Fibroblast of peridontal ligament (primary cell): ENCODE results near the gene ABITRAM.
"Not testable (repeated sequence)": the region's sequence is repeated elsewhere in the genome, so short reads cannot be mapped to it uniquely, and the experiment has no call there.

Source experiments
- DNase-seq: peaks from one replicate; pipeline ENCODE4 v3.0.0-alpha.2; 2010; ENCODE audit errors: extremely low read depth

Gene ABITRAM, protein sequence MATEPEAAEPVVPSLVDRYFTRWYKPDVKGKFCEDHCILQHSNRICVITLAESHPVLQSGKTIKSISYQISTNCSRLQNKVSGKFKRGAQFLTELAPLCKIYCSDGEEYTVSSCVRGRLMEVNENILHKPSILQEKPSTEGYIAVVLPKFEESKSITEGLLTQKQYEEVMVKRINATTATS

DNA sequence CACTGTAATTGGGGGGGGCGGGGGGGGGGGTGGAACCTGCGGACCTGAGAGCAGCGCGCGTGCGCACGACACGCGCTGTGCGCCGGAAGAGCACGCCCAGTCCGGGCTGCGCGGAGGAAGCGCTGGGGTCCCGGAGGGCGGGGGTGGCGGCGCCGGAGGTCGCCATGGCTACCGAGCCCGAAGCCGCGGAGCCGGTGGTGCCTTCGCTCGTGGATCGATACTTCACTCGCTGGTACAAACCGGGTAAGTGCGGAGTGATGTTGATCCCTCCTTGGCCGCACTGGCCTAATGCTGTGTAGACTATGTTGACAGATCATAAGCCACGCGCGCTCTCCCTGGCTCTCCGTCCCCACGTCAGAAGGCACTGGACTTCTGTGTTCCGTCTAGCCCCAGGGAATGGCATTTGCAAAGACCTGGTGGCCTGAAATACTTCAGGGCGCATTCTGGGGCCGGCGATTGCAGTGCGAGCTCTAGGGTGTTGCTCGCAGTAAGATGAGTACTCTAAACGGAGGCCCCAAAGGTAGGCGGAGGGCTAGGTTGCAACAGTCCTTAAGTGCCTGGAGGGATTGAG lies at the start of gene ABITRAM:
Gene ABITRAM, plus strand, starts transcription at position 78 of the 571 bp plus-strand sequence. Its CDS starts 87 bp downstream, at position 165.
- DNase-seq: peak; percentile 77

DNA sequence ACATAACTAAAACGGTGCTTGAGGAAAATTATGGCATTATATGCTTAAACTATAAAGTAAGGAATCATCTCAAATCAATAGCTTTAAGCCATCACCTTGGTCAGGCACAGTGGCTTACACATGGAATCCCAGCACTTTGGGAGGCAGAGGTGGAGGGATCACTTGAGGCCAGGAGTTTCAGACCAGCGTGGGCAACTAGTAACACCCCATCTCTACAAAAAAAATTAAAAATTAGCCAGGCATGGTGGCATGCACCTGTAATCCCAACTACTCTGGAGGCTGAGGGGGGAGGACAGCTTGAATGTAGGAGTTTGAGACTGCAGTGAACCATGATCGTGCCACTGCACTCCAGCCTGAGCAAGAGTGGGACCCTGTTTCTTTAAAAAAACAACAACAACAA lies 49.5 kb upstream of the ABITRAM start:
- DNase-seq: no peak

DNA sequence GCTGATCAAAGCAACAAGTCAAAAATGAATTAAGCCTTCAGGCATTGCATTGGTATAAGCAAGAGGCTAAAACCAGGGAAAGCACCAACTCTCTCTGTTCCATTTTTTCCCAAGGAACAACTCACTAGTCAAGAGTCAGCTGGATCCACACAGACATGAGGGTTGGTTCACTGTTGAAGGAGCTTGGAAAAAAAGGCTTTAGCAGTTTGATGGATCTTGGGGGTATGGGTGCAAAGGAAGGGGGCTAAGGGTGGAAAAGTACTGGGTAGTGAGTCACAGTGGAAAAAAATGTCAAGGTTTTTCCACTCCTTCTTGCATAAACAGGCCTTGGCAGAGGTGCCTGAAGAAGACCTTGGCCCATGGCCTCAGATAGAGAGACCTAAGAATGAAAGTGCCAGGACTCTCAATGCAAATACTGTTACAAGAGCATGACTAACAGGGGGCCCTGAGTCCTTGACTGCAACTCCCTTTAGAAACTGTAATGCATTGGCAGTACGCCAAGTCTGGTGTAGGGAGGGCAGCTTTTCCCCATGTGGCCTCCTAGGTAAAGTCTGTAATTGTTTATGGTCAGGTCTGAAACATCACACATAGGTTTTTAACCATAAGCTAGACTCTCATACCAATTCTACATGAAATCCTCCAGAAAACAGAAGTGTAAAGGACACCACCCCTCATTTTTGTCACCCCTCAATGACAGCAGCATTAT lies 48.4 kb upstream of the ABITRAM start:
- DNase-seq: peak; percentile 60

DNA sequence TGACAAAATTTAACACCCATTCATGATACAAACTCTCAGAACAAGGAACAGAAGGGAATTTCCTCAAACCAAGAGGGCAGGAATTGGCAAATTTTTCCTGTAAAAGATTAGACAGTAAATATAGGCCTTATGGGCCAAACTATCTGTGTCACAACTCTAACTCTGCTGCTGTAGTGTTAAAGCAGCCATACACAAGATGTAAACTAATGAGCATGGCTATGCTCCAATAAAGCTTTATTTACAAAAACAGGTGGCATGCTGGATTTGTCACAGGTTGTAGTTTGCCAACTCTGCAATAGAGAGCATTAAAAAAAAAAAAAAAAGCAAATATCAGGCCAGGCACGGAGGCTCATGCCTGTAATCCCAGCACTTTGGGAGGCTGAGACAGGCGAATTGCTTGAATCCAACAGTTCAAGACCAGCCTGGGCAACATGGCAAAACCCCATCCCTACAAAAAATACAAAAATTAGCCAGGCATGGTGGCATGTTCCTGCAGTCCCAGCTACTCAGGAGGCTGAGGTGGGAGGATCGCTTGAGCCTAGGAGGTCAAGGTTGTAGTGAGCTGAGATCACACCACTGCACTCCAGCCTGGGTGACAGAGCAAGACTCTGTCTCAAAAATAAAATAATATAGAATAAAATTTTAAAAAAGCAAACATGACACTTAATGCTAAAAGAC lies 47.5 kb upstream of the ABITRAM start:
- DNase-seq: peak; percentile 16

DNA sequence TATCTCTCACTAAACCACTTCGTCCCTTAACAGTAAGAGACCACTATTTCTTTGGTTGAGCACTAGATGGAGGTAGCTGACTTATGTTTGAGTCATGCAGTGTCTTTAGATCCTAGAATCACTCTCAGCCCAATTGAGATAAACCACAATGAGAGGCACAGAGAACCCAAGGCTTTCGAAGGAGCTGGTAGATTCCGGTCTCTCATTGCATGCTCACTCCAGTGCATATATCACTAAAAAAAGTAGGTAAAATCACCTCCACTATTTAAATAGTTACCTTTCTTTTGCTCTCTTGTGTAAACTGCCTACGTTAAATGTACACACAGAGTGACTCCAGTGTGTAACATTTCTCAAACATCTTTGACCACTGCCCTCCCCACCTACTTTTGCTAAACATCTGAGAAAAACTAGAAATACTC lies 44.5 kb upstream of the ABITRAM start:
- peak; percentile 35 for DNase-seq

DNA sequence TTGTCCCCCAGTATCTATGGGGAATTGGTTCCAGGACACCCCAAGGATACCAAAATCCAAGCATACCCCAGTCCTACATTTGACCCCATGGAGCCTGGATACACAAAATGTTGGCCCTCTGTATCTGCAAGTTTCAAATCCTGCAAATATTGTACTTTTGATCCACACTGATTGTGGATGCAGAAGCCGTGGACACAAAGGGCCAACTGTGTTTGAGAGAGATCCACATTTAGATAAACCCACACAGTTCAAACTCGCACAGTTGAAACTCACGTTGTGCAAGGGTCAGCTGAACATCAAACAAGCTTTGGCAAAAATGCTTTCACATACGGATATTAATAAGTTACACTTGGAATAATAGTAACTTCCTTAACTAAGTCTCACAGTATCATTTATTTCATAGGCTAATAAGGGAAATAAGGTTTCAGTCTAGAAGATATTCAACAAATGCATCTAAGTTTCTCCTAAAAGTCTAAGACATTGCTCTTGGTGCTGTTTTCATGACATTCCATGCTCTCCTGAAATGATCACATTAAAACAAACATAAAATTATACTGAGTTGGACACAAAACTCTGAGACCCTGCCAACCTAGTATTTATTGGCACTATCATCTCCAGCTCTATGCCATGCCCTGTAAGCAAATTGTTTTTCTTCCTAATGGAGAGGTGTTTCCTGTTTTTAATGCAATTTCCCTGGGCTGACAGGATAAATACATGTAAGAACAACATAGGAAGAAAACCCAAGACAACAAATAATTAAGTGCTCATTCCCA lies 39.8 kb upstream of the ABITRAM start:
- no peak for DNase-seq

DNA sequence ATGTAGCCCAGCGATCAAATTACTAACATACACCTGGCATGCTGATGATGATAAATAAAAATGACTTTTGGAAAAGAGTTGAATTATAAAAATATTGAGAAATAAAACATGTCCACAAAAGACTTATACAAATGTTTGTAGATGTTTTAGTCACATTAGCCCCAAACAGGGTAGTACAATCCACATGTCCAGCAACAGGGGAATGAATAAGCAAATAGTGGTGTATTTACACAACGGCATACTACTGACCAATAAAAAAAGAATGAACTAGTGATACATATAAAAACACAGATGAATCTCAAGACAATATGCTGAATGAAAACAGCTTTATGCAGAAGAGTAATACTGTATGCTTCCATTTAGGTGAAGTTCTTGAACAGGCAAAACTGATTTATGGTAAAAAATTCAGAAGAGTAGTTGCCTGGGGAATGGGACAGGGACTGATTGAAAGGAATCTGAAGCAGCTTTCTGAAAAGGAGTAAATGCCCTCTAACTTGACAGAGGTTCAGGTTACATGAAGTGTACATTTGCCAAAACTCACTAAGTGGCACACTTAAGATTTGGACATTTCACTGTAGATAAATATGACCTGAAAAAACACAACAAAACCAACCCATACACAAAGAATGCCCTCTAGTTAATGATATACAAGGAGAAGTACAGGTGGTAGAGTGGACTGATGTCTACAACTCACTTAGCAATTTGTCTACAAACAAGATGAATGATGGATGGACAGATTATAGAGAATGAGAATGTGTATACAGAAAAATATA lies 36.7 kb upstream of the ABITRAM start:
- no peak for DNase-seq

DNA sequence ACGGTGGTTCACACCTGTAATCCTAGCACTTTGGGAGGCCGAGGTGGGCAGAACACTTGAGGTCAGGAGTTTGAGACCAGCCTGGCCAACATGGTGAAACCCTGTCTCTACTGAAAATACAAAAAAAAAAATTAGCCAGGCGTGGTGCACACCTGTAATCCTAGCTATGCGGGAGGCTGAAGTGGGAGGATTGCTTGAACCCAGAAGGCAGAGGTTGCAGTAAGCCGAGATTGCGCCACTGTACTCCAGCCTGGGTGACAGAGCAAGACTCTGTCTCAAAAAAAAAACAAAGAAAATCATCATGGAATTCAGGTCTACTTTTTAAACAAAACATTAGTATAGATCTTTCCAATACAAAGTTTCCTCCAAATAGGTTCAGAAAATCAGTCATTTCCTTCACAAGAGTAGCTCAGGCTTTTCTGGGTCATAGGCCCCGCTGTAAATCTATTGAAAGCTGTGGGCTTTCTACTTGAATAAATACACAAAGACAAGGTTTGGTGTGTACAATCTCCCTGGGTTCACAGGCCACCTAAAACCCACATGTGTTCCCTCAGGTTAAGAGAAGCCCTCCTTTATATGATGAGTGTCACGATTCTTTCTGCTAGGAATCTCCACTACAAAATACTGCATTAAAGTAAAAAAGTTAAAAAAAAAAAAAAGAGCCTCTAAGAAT lies 35.0 kb upstream of the ABITRAM start:
- DNase-seq: not testable (repeated sequence)

DNA sequence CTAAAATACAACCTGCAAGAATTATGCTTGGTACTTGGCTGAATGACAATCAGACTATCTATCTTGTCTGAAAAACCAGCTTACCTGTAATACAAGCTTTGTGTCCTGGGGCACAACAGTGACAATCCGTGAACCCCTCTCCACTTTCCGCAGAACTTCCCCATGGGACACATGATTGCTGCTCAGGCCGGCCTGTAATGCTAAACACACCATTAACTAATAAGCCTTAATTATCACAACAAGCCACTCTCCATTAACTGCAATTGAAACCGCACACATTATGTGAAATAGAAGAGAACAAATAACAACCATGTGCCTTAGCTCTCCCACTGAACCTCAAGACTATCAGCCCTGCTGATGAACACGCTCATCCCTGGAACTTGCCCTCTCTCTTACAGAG lies 34.0 kb upstream of the ABITRAM start:
- DNase-seq: no peak

DNA sequence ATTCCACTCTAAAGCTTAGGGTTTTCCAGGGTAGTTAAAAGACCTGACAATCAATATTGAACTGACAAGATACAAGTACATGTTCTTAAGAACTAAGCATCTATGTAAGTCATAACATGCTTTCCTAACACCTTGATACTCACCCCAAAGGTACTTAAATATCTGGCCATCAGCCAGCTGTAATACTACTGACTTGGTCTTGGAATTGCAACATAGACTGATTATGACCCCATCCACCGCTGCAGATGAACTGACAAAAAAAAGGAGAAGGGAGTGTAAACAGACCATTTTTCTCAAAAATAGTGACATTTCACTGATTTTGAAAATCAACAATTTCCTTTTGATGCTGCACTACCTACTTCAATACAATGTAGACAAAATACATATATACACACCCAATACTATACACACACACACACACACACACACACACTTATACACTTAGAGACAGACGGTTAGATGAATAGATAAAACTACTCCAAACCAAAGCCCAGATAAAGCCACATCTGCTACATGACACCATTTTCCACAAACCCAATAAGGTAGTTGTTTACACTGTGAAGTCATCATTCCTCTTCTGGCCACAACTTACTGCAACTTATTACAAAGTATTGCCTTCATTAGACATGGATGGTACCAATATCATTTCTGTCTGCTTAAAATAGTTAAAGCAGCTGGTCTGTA lies 30.6 kb upstream of the ABITRAM start:
- peak; percentile 29 for DNase-seq

DNA sequence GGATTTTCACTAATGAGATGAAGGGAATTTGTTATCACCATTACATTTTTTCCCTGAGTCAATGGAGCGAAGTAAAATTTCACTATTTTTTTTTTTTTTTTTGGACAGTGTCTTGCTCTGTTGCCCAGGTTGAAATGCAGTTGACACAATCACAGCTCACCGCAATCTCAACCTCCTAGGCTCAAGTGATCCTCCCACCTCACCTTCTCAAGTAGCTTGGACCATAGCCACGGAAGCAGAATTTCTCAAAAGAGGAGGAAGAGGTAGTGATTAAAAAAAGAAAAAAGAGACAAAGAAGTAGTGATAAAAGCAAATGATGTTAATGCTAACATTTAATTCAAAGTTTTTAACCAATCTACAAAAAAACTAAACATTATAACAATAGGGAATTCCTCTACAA lies 30.0 kb upstream of the ABITRAM start:
- DNase-seq: no peak

DNA sequence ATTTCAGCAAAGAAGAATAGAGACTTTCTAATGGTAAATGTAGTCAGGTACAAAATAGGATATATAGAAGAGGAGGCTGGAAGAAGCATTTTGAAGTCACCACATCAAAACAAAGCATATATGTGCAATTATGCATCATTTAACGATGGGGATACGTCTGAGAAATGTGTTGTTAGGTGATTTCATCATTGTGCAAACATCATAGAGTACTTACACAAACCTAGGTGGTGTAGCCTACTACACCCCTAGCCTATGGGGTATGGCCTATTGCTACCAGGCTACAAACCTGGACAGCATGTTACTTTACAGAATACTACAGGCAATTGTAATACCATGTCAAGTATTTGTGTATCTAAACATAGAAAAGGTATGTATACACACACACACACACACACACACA lies 28.7 kb upstream of the ABITRAM start:
- DNase-seq: no peak

DNA sequence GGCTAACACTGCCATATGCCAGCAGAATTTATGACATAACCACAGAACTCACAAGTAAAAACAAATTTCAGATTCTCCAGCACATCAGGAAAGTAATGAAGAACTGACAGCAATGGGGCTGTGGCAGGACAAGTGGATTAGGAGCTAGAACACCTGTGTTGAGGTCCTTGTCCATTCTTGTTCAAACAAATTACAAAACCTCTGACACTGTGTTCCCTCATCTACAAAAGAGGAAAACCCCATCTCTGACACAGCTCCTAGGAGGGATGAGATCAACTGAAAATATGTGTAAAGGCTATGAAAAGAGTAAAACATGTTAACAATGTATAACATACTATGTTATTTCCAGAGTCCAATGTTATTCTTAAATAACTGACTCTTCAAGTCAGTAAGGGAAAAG lies 23.8 kb upstream of the ABITRAM start:
- no peak for DNase-seq

DNA sequence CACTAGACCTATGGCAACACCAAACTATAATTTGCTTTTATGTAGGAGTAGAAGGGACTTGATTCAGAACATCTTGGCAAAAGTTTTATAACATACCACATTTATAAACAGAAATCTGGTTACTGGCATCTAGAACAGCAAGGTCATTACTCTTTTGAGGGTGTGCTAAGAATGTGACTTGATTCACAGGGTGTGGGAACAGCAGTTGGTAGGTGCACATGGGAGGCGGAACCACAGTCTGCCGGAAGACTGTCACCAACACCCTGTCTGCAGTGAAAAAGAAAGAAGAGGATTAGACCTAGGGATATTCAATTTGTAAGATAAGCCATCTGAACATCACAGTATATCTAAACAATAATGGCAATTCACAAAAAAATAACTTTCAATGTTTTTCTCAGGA lies 23.3 kb upstream of the ABITRAM start:
- peak; percentile 23 for DNase-seq

DNA sequence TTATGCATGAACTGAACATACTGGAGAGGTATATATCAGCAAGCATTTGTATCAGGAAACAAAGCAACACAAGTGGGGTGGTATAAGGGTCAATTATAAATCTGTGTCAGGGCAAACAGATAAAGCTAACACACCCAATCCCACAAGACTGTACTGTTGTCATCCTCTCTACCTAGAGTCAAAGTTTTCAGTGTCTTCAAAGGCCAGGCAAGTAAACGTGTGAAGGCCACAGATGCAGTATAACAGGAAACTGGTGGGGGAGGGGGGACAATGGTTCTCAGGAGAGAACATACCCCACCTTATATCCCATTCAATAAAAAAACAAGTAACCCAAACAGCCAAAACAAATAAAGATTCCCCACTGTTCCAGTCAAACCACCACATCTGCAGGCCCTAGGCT lies 22.4 kb upstream of the ABITRAM start:
- no peak for DNase-seq

DNA sequence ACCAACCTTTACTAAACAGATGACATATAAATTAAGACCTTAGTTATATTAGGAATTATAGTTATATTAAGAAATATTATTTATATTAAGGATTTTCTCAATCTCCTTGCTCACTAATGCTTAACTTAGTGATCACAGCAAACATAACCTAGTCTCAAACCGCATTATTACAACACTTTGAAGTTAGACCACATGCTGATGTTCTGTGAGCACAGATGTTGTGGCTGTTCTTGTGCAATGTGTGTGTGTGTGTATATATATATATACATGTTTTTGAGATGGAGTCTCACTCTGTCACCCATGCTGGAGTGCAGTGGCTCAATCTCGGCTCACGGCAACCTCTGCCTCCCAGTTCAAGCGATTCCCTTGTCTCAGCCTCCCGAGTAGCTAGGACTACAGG lies 20.8 kb upstream of the ABITRAM start:
- DNase-seq: no peak

DNA sequence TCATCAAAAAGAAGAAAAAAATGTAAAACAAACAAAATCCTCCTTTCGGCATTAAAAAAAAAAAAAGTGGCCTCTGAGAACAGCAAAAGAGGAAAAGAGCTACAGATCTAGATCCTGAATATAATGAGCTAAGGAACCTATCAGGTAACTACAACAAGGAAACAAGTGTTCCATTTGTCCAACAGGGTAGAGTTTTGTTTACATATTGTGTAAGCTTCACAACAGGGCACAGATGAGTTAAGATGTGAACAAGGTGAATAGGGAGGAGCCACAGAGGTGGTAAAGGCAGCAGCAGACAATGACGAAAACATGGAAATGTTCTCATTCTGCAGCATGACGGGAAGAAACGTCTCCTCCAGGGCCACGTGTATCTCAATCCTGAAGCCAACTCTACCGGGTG lies 14.7 kb upstream of the ABITRAM start:
- DNase-seq: no peak

DNA sequence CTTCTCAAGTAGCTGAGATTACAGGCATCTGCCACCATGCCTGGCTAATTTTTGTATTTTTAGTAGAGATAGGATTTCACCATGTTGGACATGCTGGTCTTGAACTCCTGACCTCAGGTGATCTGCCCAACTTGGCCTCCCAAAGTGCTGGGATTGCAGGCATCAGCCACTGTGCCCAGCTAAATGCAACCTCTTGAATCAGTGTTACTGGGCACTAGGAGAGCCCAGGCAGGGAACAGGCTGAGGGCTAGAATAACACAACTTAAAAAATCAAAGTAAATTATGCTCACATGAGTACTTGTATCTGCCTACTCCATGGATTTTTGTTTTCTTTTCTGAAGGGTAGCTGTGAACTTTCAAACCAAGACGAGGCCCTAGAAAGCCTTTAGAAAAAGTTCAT lies 13.8 kb upstream of the ABITRAM start:
- DNase-seq: not testable (repeated sequence)

DNA sequence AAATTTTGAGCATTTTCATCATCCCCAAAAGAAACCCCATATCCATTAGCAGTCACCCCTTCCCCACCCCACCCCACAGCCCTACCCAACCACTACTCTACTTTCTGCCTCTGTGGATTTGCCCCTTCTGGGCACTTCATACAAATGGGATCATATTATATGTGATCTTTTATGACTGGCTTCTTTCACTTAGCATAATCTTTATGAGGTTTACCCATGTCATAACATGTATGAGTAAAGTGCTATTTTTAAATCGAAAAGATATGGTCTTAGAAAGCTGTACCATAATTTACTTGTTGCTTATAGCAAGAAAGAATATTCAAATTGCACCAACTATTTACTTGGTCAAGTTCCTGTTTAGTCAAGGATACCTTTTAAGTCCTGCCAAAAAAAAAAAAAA lies 13.0 kb upstream of the ABITRAM start:
- no peak for DNase-seq

DNA sequence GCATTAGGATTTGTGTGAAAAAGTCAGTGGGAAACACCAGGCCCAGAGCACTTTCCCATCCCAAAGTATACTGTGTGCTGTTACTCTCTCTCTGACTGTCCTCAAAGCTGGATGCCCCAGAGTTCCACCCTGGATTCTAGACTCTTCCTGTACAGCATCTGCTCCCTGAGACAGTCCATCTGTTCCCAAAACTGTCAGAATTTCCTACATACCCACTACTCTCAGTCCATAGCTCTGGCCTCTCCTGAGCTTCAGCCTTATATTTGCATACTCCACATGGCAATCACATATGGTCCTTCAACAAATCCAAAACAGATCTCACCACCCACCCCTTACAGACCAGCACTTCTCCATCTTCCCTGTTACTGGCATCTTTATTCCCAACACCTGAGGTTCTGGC lies 9.7 kb upstream of the ABITRAM start:
- DNase-seq: no peak
